Vagina (tissue), 2 donors: ENCODE measurements around the gene EVPL. TPM values are rescaled to one million over a fixed set of nuclear protein-coding genes. Genes with fewer than 3 reads are reported as not detected.

Experiments
- DNase-seq, 2 donors: peaks; one replicate each; pipeline ENCODE4 v3.0.0-alpha.2; 2017; ENCODE audit errors: extremely low spot score in 2 of 2
- H3K27ac ChIP-seq: fragments of 200-600 bp; sonication (generic); one replicate; pipeline ENCODE4 v1.5.1; 2019
- H3K27me3 ChIP-seq: fragments of 200-600 bp; sonication (generic); one replicate; pipeline ENCODE4 v1.5.1; 2019
- H3K36me3 ChIP-seq, 2 donors: fragments of 200-600 bp; sonication (generic); one replicate each; pipeline ENCODE4 v1.5.1; 2017 to 2019
- H3K4me1 ChIP-seq: fragments of 200-600 bp; sonication (generic); one replicate; pipeline ENCODE4 v1.5.1; 2019
- H3K4me3 ChIP-seq, 2 donors: fragments of 200-600 bp; sonication (generic); 1 replicate in 1 of 2; 2 replicates in 1 of 2; pipeline ENCODE4 v1.5.1; 2016 to 2019
- H3K9me3 ChIP-seq: fragments of 200-600 bp; sonication (generic); one replicate; pipeline ENCODE4 v1.5.1; 2019
- CTCF ChIP-seq, 3 experiments: fragments of 450-650 bp in 2 of 3; fragments of 200-600 bp in 1 of 3; sonication (generic) in 1 of 3; IDR thresholded peaks; one replicate each; pipeline ENCODE4 v1.5.1; 2017 to 2019; ENCODE audit warnings: antibody characterized with exemption in 3 of 3, mild to moderate bottlenecking in 2 of 3, moderate library complexity in 2 of 3
- POLR2A ChIP-seq, 2 donors: fragments of 450-650 bp; IDR thresholded peaks; one replicate each; pipeline ENCODE4 v1.6.1; 2017; ENCODE audit warnings: antibody characterized with exemption in 2 of 2, mild to moderate bottlenecking in 2 of 2, moderate library complexity in 2 of 2
- POLR2AphosphoS5 ChIP-seq, 2 donors: sonication (generic); formaldehyde crosslinking; IDR thresholded peaks; one replicate each; pipeline ENCODE4 v1.9.0; 2017; ENCODE audit warnings: antibody characterized with exemption in 2 of 2, mild to moderate bottlenecking in 2 of 2, low read depth in 1 of 2; ENCODE audit not compliant: insufficient read depth in 1 of 2
- intact Hi-C: fragments of 100-400 bp; cut with DNase I; formaldehyde crosslinking; loops from one replicate; pipeline ENCODE4 v1.15.1; 2023
- total RNA-seq: library from RNA; depleted of rRNA; stranded (reverse); fragments of >200 nt; gene quantifications from one replicate; pipeline ENCODE4 v1.2.3, GENCODE V29; 2016

The EVPL gene
- total RNA-seq, 1 donor from 2014 or later, result 115 TPM

- Histone ChIP-seq H3K4me1 (peaks cover 8% of the 10 kb centered on the region), H3K27me3 (no peaks in the 10 kb centered on the region), H3K9me3 (no peaks in the 10 kb centered on the region), H3K27ac (no peak overlapping the region), H3K36me3 (peaks cover 0 to 13% of the 10 kb centered on the region in 2 donors), H3K4me3 (no peak overlapping the region)
- no peak for TF ChIP-seq CTCF (IDR thresholded peaks at IDR 0.05)
- TF ChIP-seq POLR2A (IDR thresholded peaks at IDR 0.05), result no peak
- no peak for TF ChIP-seq POLR2AphosphoS5 (IDR thresholded peaks at IDR 0.05; ENCODE audit: insufficient read depth in 1 of 2, low read depth in 1 of 2)
- no peak for DNase-seq
- intact Hi-C loops, result loop anchor here (5.0 to 10.0 kb wide), 2 partner anchors 98 to 275 kb away; no protein-coding TSS in a partner anchor
Measured at GRCh38 chr17:76009969-76010661, 17.0 kb downstream of the EVPL start.

- peaks cover 0 to 13% of the 10 kb centered on the region in 2 donors for H3K36me3 ChIP-seq
- no peak for DNase-seq
- no peak overlapping the region for H3K27ac ChIP-seq
- no peaks in the 10 kb centered on the region for H3K27me3 ChIP-seq
- TF ChIP-seq POLR2A (IDR thresholded peaks at IDR 0.05) (no peak), POLR2AphosphoS5 (IDR thresholded peaks at IDR 0.05; ENCODE audit: insufficient read depth in 1 of 2, low read depth in 1 of 2) (no peak), CTCF (IDR thresholded peaks at IDR 0.05) (no peak)
- intact Hi-C loops, result loop anchor here (5.0 to 10.0 kb wide), 2 partner anchors 97 to 275 kb away; no protein-coding TSS in a partner anchor
- H3K9me3 ChIP-seq, result no peaks in the 10 kb centered on the region
- no peak overlapping the region for H3K4me3 ChIP-seq
- peaks cover 7% of the 10 kb centered on the region for H3K4me1 ChIP-seq
Measured at GRCh38 chr17:76009447-76009846, 17.7 kb downstream of the EVPL start.

- Histone ChIP-seq H3K9me3 (no peaks in the 10 kb centered on the region), H3K36me3 (peaks cover 0 to 15% of the 10 kb centered on the region in 2 donors)
- intact Hi-C loops, result loop anchor here (5.0 to 10.0 kb wide), 2 partner anchors 97 to 276 kb away; no protein-coding TSS in a partner anchor
Measured at GRCh38 chr17:76008630-76009425, 18.3 kb downstream of the EVPL start.

GRCh38 chr17:76008208-76008607 lies 18.9 kb downstream of the EVPL start:
- H3K4me1 ChIP-seq, result no peaks in the 10 kb centered on the region
- no peak overlapping the region for H3K4me3 ChIP-seq
- no peaks in the 10 kb centered on the region for H3K27me3 ChIP-seq
- no peak overlapping the region for H3K27ac ChIP-seq
- H3K9me3 ChIP-seq, result no peaks in the 10 kb centered on the region
- H3K36me3 ChIP-seq, result peaks cover 0 to 21% of the 10 kb centered on the region in 2 donors
- intact Hi-C loops, result loop anchor here (5.0 to 10.0 kb wide), 2 partner anchors 96 to 277 kb away; no protein-coding TSS in a partner anchor
- TF ChIP-seq POLR2A (IDR thresholded peaks at IDR 0.05), result no peak
- TF ChIP-seq POLR2AphosphoS5 (IDR thresholded peaks at IDR 0.05; ENCODE audit: insufficient read depth in 1 of 2, low read depth in 1 of 2), result no peak
- TF ChIP-seq CTCF (IDR thresholded peaks at IDR 0.05), result no peak
- DNase-seq, result no peak

More at GRCh38 chr17:76008630-76009425, 18.3 kb downstream of the EVPL start:
- peaks cover under 1% of the 10 kb centered on the region for H3K4me1 ChIP-seq
- no peak for DNase-seq
- no peaks in the 10 kb centered on the region for H3K27me3 ChIP-seq
- H3K4me3 ChIP-seq, result no peak overlapping the region
- H3K27ac ChIP-seq, result no peak overlapping the region
- TF ChIP-seq POLR2A (IDR thresholded peaks at IDR 0.05) (no peak), POLR2AphosphoS5 (IDR thresholded peaks at IDR 0.05; ENCODE audit: insufficient read depth in 1 of 2, low read depth in 1 of 2) (no peak), CTCF (IDR thresholded peaks at IDR 0.05) (no peak)
